Thyroid gland (tissue), 4 donors: Measurements from ENCODE around the gene KCNA10.

Experiments used
- CTCF ChIP-seq, 6 experiments: fragments of 200-600 bp in 3 of 6; fragments of 450-650 bp in 3 of 6; sonication (generic) in 3 of 6; IDR thresholded peaks; one replicate each; pipeline ENCODE4 v1.5.1; 2016 to 2019; ENCODE audit warnings: antibody characterized with exemption in 6 of 6, mild to moderate bottlenecking in 2 of 6, inconsistent platforms in 1 of 6, moderate library complexity in 1 of 6
- POLR2A ChIP-seq, 2 donors: fragments of 450-650 bp; IDR thresholded peaks; one replicate each; pipeline ENCODE4 v1.6.1; 2017; ENCODE audit warnings: antibody characterized with exemption in 2 of 2, mild to moderate bottlenecking in 2 of 2, moderate library complexity in 1 of 2

GRCh38 chr1:110493059-110493699 lies 25.8 kb downstream of the KCNA10 start:
- TF ChIP-seq CTCF (IDR thresholded peaks at IDR 0.05) (no peak), POLR2A (IDR thresholded peaks at IDR 0.05) (no peak)
